ENCODE data around the gene ECHDC3.
A peak's percentile ranks its signal among the peaks of the same experiment; 100 is the strongest.

Gene ECHDC3

GRCh38 chr10:11750420-11750819 is 8.2 kb downstream of the ECHDC3 start:
- H3K27me3 Mint-ChIP-seq = peaks cover 23% of the 10 kb centered on the region
- no peak for DNase-seq
- H3K36me3 Mint-ChIP-seq = no peaks in the 10 kb centered on the region
- CTCF ChIA-PET = no interaction called here
- peaks cover 6% of the 10 kb centered on the region for H3K4me1 Mint-ChIP-seq
- no peaks in the 10 kb centered on the region for H3K9me3 Mint-ChIP-seq
- no peak overlapping the region for H3K27ac Mint-ChIP-seq
- H3K4me3 Mint-ChIP-seq = no peak overlapping the region

- Mint-ChIP-seq H3K4me3 (no peak overlapping the region), H3K27ac (no peak overlapping the region), H3K27me3 (peaks cover 10% of the 10 kb centered on the region), H3K9me3 (no peaks in the 10 kb centered on the region), H3K4me1 (peaks cover 9% of the 10 kb centered on the region), H3K36me3 (no peaks in the 10 kb centered on the region)
- CTCF ChIA-PET = interaction anchor here (0.6 to 5.9 kb wide), 4 partner anchors 69 to 1077 kb away, joined by 3 to 101 read pairs (median 3); no protein-coding TSS in a partner anchor
- no peak for DNase-seq
Observed at GRCh38 chr10:11754173-11754572, 12.0 kb downstream of the ECHDC3 start.

- peaks cover 10% of the 10 kb centered on the region for H3K27me3 Mint-ChIP-seq
- DNase-seq = no peak
- H3K27ac Mint-ChIP-seq = no peak overlapping the region
- no peaks in the 10 kb centered on the region for H3K9me3 Mint-ChIP-seq
- H3K4me1 Mint-ChIP-seq = peaks cover 9% of the 10 kb centered on the region
- H3K4me3 Mint-ChIP-seq = no peak overlapping the region
- no peaks in the 10 kb centered on the region for H3K36me3 Mint-ChIP-seq
- CTCF ChIA-PET = interaction anchor here (0.6 to 5.9 kb wide), 4 partner anchors 69 to 1077 kb away, joined by 3 to 101 read pairs (median 3); no protein-coding TSS in a partner anchor
Observed at GRCh38 chr10:11754620-11755019, 12.4 kb downstream of the ECHDC3 start.

DNA sequence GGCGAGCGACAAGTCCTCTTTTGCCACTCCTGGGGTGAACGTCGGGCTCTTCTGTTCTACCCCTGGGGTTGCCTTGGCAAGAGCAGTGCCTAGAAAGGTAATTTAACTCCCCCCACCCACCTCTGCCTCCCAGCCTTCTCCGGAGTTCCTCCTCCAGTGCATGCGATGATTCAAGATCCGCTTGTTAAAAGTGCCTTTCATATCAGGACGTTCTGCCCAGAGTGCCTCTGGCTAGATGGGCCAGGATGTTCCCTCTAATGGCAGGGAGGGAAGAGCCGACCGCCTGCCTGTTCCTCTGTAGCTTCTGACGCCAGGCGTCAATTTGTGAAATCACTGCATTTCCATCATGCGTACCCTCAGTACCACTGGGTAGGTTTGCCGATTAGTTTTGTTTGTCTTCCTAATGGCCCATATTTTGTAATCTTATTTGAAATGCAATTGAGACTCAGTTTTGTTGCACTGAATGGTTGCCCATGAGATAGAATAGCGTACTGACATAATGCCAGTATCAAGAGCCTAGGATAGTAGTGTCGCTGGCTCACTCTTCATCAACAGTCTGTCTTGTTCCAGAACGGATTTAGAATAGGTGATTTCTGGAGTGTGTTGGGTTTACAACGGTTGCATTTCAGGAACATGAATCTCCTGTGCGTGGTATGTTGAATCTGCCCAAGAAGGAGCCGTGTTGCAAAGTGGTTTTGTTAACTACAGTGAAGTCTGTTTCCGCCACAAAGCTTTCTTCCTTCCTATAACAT is 13.5 kb downstream of the ECHDC3 start:
- peaks cover 5% of the 10 kb centered on the region for H3K4me1 Mint-ChIP-seq
- no peaks in the 10 kb centered on the region for H3K36me3 Mint-ChIP-seq
- no peak for DNase-seq
- CTCF ChIA-PET = interaction anchor here (0.8 to 5.9 kb wide), 5 partner anchors 12 to 251 kb away, joined by 4 to 101 read pairs (median 17); no protein-coding TSS in a partner anchor
- H3K4me3 Mint-ChIP-seq = no peak overlapping the region
- no peaks in the 10 kb centered on the region for H3K9me3 Mint-ChIP-seq
- H3K27ac Mint-ChIP-seq = no peak overlapping the region
- H3K27me3 Mint-ChIP-seq = peaks cover 13% of the 10 kb centered on the region

GRCh38 chr10:11756766-11757315 is 14.7 kb downstream of the ECHDC3 start:
- no peak overlapping the region for H3K4me3 Mint-ChIP-seq
- no peaks in the 10 kb centered on the region for H3K36me3 Mint-ChIP-seq
- CTCF ChIA-PET = interaction anchor here (1.1 to 5.9 kb wide), 17 partner anchors 11 to 279 kb away, joined by 3 to 101 read pairs (median 6); no protein-coding TSS in a partner anchor

DNA sequence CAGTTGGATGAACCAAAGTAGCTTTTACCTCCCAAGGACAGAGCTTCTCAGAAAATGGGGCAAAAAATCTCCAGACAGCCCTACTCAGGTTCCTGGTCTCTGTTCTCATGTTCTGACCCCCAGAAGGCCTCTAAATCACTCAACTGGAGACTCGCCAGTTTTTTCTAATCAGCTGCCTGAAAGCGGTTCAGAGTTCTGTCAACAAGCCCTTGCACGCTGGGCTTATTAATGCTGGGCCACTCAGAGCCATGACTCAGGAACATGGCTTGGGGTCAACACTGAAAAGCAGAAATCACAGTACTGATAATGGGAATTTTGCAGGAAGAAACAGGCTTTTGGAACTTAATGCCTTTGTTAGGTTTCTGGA is 15.3 kb downstream of the ECHDC3 start:
- Mint-ChIP-seq H3K4me1 (peaks cover 3% of the 10 kb centered on the region), H3K27me3 (peaks cover 20% of the 10 kb centered on the region), H3K4me3 (no peak overlapping the region), H3K9me3 (no peaks in the 10 kb centered on the region), H3K27ac (no peak overlapping the region), H3K36me3 (no peaks in the 10 kb centered on the region)
- DNase-seq = no peak
- CTCF ChIA-PET = interaction anchor here (0.8 to 5.9 kb wide), 27 partner anchors 10 to 279 kb away, joined by 3 to 101 read pairs (median 5); no protein-coding TSS in a partner anchor

More at GRCh38 chr10:11756766-11757315, 14.7 kb downstream of the ECHDC3 start:
- no peak for DNase-seq
- Mint-ChIP-seq H3K27me3 (peaks cover 20% of the 10 kb centered on the region), H3K9me3 (no peaks in the 10 kb centered on the region), H3K4me1 (peaks cover 3% of the 10 kb centered on the region), H3K27ac (no peak overlapping the region)

- H3K4me1 Mint-ChIP-seq = peaks cover 3% of the 10 kb centered on the region
- H3K4me3 Mint-ChIP-seq = no peak overlapping the region
- no peaks in the 10 kb centered on the region for H3K36me3 Mint-ChIP-seq
- no peaks in the 10 kb centered on the region for H3K9me3 Mint-ChIP-seq
- CTCF ChIA-PET = interaction anchor here (0.8 to 5.9 kb wide), 30 partner anchors 10 to 297 kb away, joined by 3 to 101 read pairs (median 5); no protein-coding TSS in a partner anchor
- H3K27ac Mint-ChIP-seq = no peak overlapping the region
- H3K27me3 Mint-ChIP-seq = peaks cover 20% of the 10 kb centered on the region
- peak; percentile 92 for DNase-seq
Observed at GRCh38 chr10:11757821-11758463, 15.8 kb downstream of the ECHDC3 start.

- Mint-ChIP-seq H3K4me3 (no peak overlapping the region), H3K9me3 (no peaks in the 10 kb centered on the region), H3K27me3 (peaks cover 20% of the 10 kb centered on the region), H3K27ac (no peak overlapping the region), H3K36me3 (no peaks in the 10 kb centered on the region), H3K4me1 (peaks cover 3% of the 10 kb centered on the region)
- CTCF ChIA-PET = interaction anchor here (0.8 to 5.9 kb wide), 18 partner anchors 9 to 297 kb away, joined by 3 to 101 read pairs (median 6); no protein-coding TSS in a partner anchor
- DNase-seq = no peak
Observed at GRCh38 chr10:11758527-11759236, 16.5 kb downstream of the ECHDC3 start.

GRCh38 chr10:11759347-11759746 is 17.2 kb downstream of the ECHDC3 start:
- CTCF ChIA-PET = interaction anchor here (3.5 to 5.9 kb wide), 2 partner anchors 245 to 254 kb away, joined by 16 to 101 read pairs; no protein-coding TSS in a partner anchor
- Mint-ChIP-seq H3K4me3 (no peak overlapping the region), H3K4me1 (peaks cover 3% of the 10 kb centered on the region), H3K36me3 (no peaks in the 10 kb centered on the region), H3K27ac (no peak overlapping the region), H3K27me3 (peaks cover 20% of the 10 kb centered on the region), H3K9me3 (no peaks in the 10 kb centered on the region)
- no peak for DNase-seq

GRCh38 chr10:11760151-11760550 is 18.0 kb downstream of the ECHDC3 start:
- peaks cover 14% of the 10 kb centered on the region for H3K27me3 Mint-ChIP-seq
- no peak for DNase-seq
- no peaks in the 10 kb centered on the region for H3K9me3 Mint-ChIP-seq
- CTCF ChIA-PET = interaction anchor here (0.6 to 1.3 kb wide), 4 partner anchors 14 to 245 kb away, joined by 3 to 5 read pairs (median 3); no protein-coding TSS in a partner anchor
- no peak overlapping the region for H3K27ac Mint-ChIP-seq
- H3K4me1 Mint-ChIP-seq = peaks cover 3% of the 10 kb centered on the region
- H3K4me3 Mint-ChIP-seq = no peak overlapping the region
- no peaks in the 10 kb centered on the region for H3K36me3 Mint-ChIP-seq

DNA sequence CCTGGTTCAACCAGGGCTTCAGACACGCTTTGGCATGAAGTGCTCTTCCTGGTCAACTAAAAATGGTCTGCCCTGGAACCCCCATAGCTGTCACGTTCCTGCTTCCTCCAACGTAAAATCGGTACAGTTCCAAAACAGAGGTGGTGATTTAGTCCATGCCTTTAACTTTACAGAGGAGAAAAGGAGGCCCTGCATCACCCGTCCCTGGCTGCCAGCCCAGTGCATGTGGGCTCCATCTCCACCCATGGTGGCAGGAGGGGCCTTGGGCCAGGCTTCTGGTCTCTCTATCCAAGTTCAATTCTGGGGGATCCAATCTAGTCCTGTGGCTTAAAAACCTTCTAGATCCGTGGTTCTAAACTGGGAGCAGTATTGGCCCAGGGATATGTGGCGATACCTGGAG is 18.7 kb downstream of the ECHDC3 start:
- Mint-ChIP-seq H3K4me3 (no peak overlapping the region), H3K4me1 (peaks cover 3% of the 10 kb centered on the region), H3K36me3 (no peaks in the 10 kb centered on the region), H3K27me3 (peaks cover 19% of the 10 kb centered on the region), H3K27ac (no peak overlapping the region), H3K9me3 (no peaks in the 10 kb centered on the region)
- DNase-seq = no peak
- CTCF ChIA-PET = interaction anchor here (1.0 to 1.3 kb wide), 2 partner anchors 22 to 246 kb away, joined by 3 to 5 read pairs; no protein-coding TSS in a partner anchor

GRCh38 chr10:11761431-11761830 is 19.2 kb downstream of the ECHDC3 start:
- peaks cover 24% of the 10 kb centered on the region for H3K27me3 Mint-ChIP-seq
- CTCF ChIA-PET = interaction anchor here (1.0 kb wide), 1 partner anchor 246 kb away, joined by 3 read pairs; no protein-coding TSS in a partner anchor
- no peak for DNase-seq
- H3K4me1 Mint-ChIP-seq = peaks cover 3% of the 10 kb centered on the region
- H3K27ac Mint-ChIP-seq = no peak overlapping the region
- H3K36me3 Mint-ChIP-seq = no peaks in the 10 kb centered on the region
- no peaks in the 10 kb centered on the region for H3K9me3 Mint-ChIP-seq
- H3K4me3 Mint-ChIP-seq = no peak overlapping the region

DNA sequence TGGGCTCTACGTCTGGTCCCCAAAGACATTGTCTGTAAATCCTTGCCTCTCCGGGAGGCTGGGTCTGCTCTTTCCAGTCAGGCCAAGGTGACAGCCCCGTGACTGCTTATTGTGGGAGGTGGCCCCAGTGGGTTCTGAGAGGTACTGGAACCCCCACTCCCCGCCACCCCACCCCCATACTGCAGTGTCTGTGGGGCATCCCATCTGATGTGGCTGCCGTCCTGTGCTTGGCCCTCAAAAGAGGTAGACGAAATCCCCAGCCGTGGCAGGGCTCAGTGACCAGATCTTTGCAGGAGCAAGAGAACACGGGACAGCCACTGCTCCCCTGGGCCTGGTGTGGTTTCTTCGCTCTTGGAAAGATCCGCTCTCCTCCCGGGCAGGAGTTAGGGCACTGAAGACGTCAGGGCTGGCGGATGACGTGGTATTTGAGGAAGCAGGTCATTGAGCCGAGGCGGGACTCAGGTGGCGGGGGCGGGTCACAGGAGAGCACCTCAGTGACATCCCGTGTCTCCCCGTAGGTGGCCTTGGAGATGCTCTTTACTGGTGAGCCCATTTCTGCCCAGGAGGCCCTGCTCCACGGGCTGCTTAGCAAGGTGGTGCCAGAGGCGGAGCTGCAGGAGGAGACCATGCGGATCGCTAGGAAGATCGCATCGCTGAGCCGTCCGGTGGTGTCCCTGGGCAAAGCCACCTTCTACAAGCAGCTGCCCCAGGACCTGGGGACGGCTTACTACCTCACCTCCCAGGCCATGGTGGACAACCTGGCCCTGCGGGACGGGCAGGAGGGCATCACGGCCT is 20.7 kb downstream of the ECHDC3 start:
- no peak overlapping the region for H3K4me3 Mint-ChIP-seq
- no peaks in the 10 kb centered on the region for H3K4me1 Mint-ChIP-seq
- no peaks in the 10 kb centered on the region for H3K9me3 Mint-ChIP-seq
- no peaks in the 10 kb centered on the region for H3K36me3 Mint-ChIP-seq
- H3K27me3 Mint-ChIP-seq = peaks cover 25% of the 10 kb centered on the region
- CTCF ChIA-PET = no interaction called here
- no peak for DNase-seq
- no peak overlapping the region for H3K27ac Mint-ChIP-seq
